Measurements from ENCODE around the gene ICAM5. TPM values are rescaled to one million over a fixed set of nuclear protein-coding genes. Genes with fewer than 3 reads are reported as not detected.

ICAM5 gene
- total and polyA plus RNA-seq, 9 of the 15 experiments (the other 6 are each of a cell fraction or from before 2014, with no cell fraction given) = 0.10 to 114 (median 13.7) TPM

DNA sequence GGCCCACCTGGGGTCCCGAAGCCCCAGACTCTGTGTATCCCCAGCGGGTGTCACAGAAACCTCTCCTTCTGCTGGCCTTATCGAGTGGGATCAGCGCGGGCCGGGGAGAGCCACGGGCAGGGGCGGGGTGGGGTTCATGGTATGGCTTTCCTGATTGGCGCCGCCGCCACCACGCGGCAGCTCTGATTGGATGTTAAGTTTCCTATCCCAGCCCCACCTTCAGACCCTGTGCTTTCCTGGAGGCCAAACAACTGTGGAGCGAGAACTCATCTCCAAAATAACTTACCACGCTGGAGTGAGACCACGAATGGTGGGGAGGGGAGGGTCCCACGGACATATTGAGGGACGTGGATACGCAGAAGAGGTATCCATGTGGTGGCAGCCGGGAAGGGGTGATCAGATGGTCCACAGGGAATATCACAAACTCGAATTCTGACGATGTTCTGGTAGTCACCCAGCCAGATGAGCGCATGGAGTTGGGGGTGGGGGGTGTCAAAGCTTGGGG, 1.0 kb upstream of the ICAM5 start:
- POLR2A ChIA-PET = interaction anchor here (0.6 to 6.2 kb wide), 16 partner anchors 9 to 198 kb away, joined by 3 to 74 read pairs (median 5); partner anchors contain the start of genes CDC37, ICAM1, RAVER1 and TYK2
- 1% methylated on average over 21 of the region's 23 CpGs for WGBS (ENCODE audit: insufficient coverage, low coverage, missing lambda C conversion rate)
- H3K79me2 ChIP-seq (ENCODE audit: control insufficient read depth, insufficient read depth, low read length) = peaks cover 69% of the 10 kb centered on the region
- H3K36me3 ChIP-seq (ENCODE audit: control insufficient read depth, insufficient read depth, low read length) = peaks cover 39% of the 10 kb centered on the region
- CTCF ChIA-PET (ENCODE audit: low intra/inter-chr PET ratio) = interaction anchor here (1.2 to 2.5 kb wide), 2 partner anchors 20 to 101 kb away, joined by 3 to 14 read pairs; no protein-coding TSS in a partner anchor
- H3K9me3 ChIP-seq (replicated peaks; ENCODE audit: control insufficient read depth, insufficient read depth, low read depth, low read length) = no peaks in the 10 kb centered on the region
- peak overlapping the region; percentile 96 for H3K27ac ChIP-seq (ENCODE audit: extremely low read depth, low read depth, low read length)
- no peaks in the 10 kb centered on the region for H4K20me1 ChIP-seq (replicated peaks; ENCODE audit: control insufficient read depth, insufficient read depth, low read length)
- peak overlapping the region; percentile 99 for H3K4me2 ChIP-seq (ENCODE audit: insufficient read depth, low read length)
- intact Hi-C loops (cut with micrococcal nuclease) (loop anchor here (1.0 to 2.0 kb wide), 3 partner anchors 18 to 92 kb away; partner anchors contain the start of genes RAVER1 and TYK2), in situ Hi-C loops (cut with MboI) (no loop called here)
- H3K27me3 ChIP-seq (ENCODE audit: control insufficient read depth in 2 of 2, insufficient read depth in 2 of 2, low read length in 2 of 2) = no peaks in the 10 kb centered on the region
- ATAC-seq (peak; percentile 56), DNase-seq (ENCODE audit: extremely low read depth in 1 of 4, low spot score in 3 of 4) (peak; percentile 83 to 97 (median 92)), FAIRE-seq (peak; percentile 90)
- H2AFZ ChIP-seq (ENCODE audit: low read depth, low read length) = peak overlapping the region; percentile 84
- H3K9ac ChIP-seq (ENCODE audit: insufficient read depth in 1 of 2, low read depth in 2 of 2, low read length in 2 of 2) = peak overlapping the region; percentile 91 to 99
- peaks cover 31 to 92% of the 10 kb centered on the region in 2 experiments; a peak in 4 of 5 replicates for H3K4me1 ChIP-seq (replicated peaks in 1 of 2; ENCODE audit: control insufficient read depth in 2 of 2, insufficient read depth in 2 of 2, low read length in 2 of 2)
- no TSS peak for BruUV-seq (replicated peaks)
- H3K9me1 ChIP-seq (ENCODE audit: control insufficient read depth, insufficient read depth, low read length) = peaks cover 6% of the 10 kb centered on the region
- peak overlapping the region; percentile 79 for H3K4me3 ChIP-seq
- TF ChIP-seq GATA2 (CRISPR knock-in tag; IDR thresholded peaks at IDR 0.05) (peak; percentile 93), GATAD2A (IDR thresholded peaks at IDR 0.05) (0 out of 2 replicates have a peak, but pooled peaks have one; percentile 84), FOS (IDR thresholded peaks at IDR 0.05; ENCODE audit: extremely low read depth, insufficient read length) (peak; percentile 73), NFYB (IDR thresholded peaks at IDR 0.05; ENCODE audit: extremely low read depth, insufficient read length) (peak; percentile 75), LCOR (CRISPR knock-in tag; IDR thresholded peaks at IDR 0.05) (0 out of 2 replicates have a peak, but pooled peaks have one; percentile 5), KDM5B (IDR thresholded peaks at IDR 0.05; ENCODE audit: insufficient replicate concordance, low read depth, low read length) (peak; percentile 46), POLR2AphosphoS5 (IDR thresholded peaks at IDR 0.05; ENCODE audit: control insufficient read depth, insufficient read depth, low read depth, low read length) (peak; percentile 68), SREBF2 (CRISPR knock-in tag; IDR thresholded peaks at IDR 0.05) (0 out of 2 replicates have a peak, but pooled peaks have one; percentile 20), ZBTB7A (IDR thresholded peaks at IDR 0.05; ENCODE audit: borderline replicate concordance, control insufficient read depth, low read depth, low read length) (peak; percentile 80; the same call in 1 of the 2 replicates), DNMT1 (IDR thresholded peaks at IDR 0.05) (no peak), SMAD4 (CRISPR knock-in tag; conservative IDR thresholded peaks at IDR 0.05) (no peak), ELF1 (tag; IDR thresholded peaks at IDR 0.05) (peak; percentile 32; the same call in 1 of the 2 replicates), ZNF384 (IDR thresholded peaks at IDR 0.05; ENCODE audit: low read depth, low read length) (0 out of 2 replicates have a peak, but pooled peaks have one; percentile 4), CCNT2 (IDR thresholded peaks at IDR 0.05; ENCODE audit: borderline replicate concordance, extremely low read depth, insufficient read length, low read depth, low read length) (peak; percentile 39), HDAC1 (IDR thresholded peaks at IDR 0.05) (no peak; a peak in 1 of 4 replicates), RCOR1 (IDR thresholded peaks at IDR 0.05; ENCODE audit: borderline replicate concordance in 1 of 2, low read depth in 2 of 2, low read length in 2 of 2) (peak in 1 of 2 experiments; percentile 4; a peak in 2 of 4 replicates), POLR2A (conservative IDR thresholded peaks at IDR 0.05) (peak; percentile 89), ETV5 (CRISPR knock-in tag; IDR thresholded peaks at IDR 0.05; ENCODE audit: low read depth) (peak; percentile 69), ASH1L (IDR thresholded peaks at IDR 0.05; ENCODE audit: borderline replicate concordance, low read depth, partially characterized antibody) (peak; percentile 39)
- TF ChIP-seq, protein P1, sequence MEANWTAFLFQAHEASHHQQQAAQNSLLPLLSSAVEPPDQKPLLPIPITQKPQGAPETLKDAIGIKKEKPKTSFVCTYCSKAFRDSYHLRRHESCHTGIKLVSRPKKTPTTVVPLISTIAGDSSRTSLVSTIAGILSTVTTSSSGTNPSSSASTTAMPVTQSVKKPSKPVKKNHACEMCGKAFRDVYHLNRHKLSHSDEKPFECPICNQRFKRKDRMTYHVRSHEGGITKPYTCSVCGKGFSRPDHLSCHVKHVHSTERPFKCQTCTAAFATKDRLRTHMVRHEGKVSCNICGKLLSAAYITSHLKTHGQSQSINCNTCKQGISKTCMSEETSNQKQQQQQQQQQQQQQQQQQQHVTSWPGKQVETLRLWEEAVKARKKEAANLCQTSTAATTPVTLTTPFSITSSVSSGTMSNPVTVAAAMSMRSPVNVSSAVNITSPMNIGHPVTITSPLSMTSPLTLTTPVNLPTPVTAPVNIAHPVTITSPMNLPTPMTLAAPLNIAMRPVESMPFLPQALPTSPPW (CRISPR knock-in tag; IDR thresholded peaks at IDR 0.05) = peak; percentile 75
- TF ChIP-seq, protein P2, sequence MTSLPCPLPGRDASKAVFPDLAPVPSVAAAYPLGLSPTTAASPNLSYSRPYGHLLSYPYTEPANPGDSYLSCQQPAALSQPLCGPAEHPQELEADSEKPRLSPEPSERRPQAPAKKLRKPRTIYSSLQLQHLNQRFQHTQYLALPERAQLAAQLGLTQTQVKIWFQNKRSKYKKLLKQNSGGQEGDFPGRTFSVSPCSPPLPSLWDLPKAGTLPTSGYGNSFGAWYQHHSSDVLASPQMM (CRISPR knock-in tag; IDR thresholded peaks at IDR 0.05) = no peak

All from K562 (cell line).